ENCODE data around the gene PCYT2.

Gene PCYT2

GRCh38 chr17:81942167-81942553 lies 31.0 kb upstream of the PCYT2 start:
- no peak for DNase-seq

- no peak for DNase-seq
Observed at GRCh38 chr17:81941484-81942166, 30.4 kb upstream of the PCYT2 start.

- no peak for DNase-seq
Observed at GRCh38 chr17:81940538-81941483, 29.6 kb upstream of the PCYT2 start.

GRCh38 chr17:81939881-81940385 lies 28.7 kb upstream of the PCYT2 start:
- DNase-seq = no peak

- DNase-seq = no peak
Observed at GRCh38 chr17:81939218-81939617, 28.0 kb upstream of the PCYT2 start.

- no peak for DNase-seq
Observed at GRCh38 chr17:81935709-81936084, 24.5 kb upstream of the PCYT2 start.

- DNase-seq = no peak
Observed at GRCh38 chr17:81934850-81935708, 23.9 kb upstream of the PCYT2 start.

- no peak for DNase-seq
Observed at GRCh38 chr17:81934098-81934757, 23.0 kb upstream of the PCYT2 start.

- no peak for DNase-seq
Observed at GRCh38 chr17:81933178-81933699, 22.0 kb upstream of the PCYT2 start.

- no peak for DNase-seq
Observed at GRCh38 chr17:81932333-81932983, 21.3 kb upstream of the PCYT2 start.

GRCh38 chr17:81931557-81932332 lies 20.5 kb upstream of the PCYT2 start:
- DNase-seq = no peak

- no peak for DNase-seq
Observed at GRCh38 chr17:81931189-81931556, 20.0 kb upstream of the PCYT2 start.

GRCh38 chr17:81930142-81931125 lies 19.2 kb upstream of the PCYT2 start:
- no peak for DNase-seq

GRCh38 chr17:81929253-81930141 lies 18.3 kb upstream of the PCYT2 start:
- no peak for DNase-seq

- no peak for DNase-seq
Observed at GRCh38 chr17:81928544-81929252, 17.5 kb upstream of the PCYT2 start.

GRCh38 chr17:81927653-81928543 lies 16.7 kb upstream of the PCYT2 start, which contains the start of gene MAFG:
TSS of gene MAFG (minus strand) at chr17:81927735. CDS start at chr17:81923185, 4,550 bp downstream.
- DNase-seq = peak; percentile 91 to 95

All from inflammatory macrophage (primary cell).